ENCODE results near the gene PDF. TPM values are rescaled to one million over a fixed set of nuclear protein-coding genes. Genes with fewer than 3 reads are reported as not detected.

PDF gene
- total RNA-seq, 4 donors from 2014 or later = 17.7 to 20.1 (median 18.1) TPM

DNA sequence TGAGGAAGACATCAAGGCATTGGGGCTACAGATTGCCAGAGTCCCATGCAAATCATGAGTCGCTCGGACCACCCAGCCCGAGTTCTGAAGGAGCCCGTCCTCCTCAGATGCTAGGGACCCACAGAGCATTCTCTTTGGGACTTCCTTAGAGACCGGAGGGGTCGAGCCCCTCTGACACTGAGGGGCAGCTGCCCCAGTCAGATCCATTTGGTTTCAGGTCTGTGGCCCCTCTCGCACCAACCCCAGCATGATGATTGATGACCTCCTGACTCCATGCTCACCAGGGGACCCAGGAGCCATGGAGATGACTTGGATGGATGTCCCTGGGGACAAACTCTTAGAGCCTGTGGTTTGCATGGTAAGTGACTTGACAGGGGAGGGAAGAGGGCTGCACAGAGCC is 8.0 kb downstream of the PDF start:
- DNase-seq (ENCODE audit: low spot score in 2 of 2) = peak in 1 of 2 donors; percentile 46
- H3K4me3 ChIP-seq (ENCODE audit: low read depth, poor library complexity, severe bottlenecking) = no peak overlapping the region
- WGBS, 2 donors = 87 to 93% methylated on average over 6 to 7 of the region's 7 CpGs
- intact Hi-C loops (cut with DNase I; ENCODE audit: low total_unique reads) = no loop called here
- TF ChIP-seq, protein P1, sequence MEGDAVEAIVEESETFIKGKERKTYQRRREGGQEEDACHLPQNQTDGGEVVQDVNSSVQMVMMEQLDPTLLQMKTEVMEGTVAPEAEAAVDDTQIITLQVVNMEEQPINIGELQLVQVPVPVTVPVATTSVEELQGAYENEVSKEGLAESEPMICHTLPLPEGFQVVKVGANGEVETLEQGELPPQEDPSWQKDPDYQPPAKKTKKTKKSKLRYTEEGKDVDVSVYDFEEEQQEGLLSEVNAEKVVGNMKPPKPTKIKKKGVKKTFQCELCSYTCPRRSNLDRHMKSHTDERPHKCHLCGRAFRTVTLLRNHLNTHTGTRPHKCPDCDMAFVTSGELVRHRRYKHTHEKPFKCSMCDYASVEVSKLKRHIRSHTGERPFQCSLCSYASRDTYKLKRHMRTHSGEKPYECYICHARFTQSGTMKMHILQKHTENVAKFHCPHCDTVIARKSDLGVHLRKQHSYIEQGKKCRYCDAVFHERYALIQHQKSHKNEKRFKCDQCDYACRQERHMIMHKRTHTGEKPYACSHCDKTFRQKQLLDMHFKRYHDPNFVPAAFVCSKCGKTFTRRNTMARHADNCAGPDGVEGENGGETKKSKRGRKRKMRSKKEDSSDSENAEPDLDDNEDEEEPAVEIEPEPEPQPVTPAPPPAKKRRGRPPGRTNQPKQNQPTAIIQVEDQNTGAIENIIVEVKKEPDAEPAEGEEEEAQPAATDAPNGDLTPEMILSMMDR (IDR thresholded peaks at IDR 0.05) = no peak
- no peak for TF ChIP-seq POLR2A (IDR thresholded peaks at IDR 0.05)

DNA sequence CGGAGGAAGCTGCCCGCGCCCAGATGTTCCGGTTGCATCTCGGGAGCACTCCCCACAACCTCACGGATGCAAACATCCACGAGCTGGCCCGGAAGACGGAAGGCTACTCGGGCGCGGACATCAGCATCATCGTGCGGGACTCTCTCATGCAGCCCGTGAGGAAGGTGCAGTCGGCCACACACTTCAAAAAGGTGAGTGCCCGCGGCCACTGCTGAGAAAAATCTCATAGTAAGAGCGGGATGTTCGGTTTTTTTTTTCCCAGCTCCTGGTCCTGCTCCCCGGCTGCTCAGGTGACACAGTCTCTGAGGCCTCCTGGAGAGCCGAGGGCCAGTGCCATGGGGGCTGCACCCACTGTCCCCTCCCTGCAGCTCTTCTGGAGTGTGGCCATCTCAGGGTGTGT is 9.3 kb downstream of the PDF start:
- WGBS, 2 donors = 90 to 94% methylated on average over 22 of the region's 22 CpGs
- DNase-seq (ENCODE audit: low spot score in 2 of 2) = peak in 1 of 2 donors; percentile 54

DNA sequence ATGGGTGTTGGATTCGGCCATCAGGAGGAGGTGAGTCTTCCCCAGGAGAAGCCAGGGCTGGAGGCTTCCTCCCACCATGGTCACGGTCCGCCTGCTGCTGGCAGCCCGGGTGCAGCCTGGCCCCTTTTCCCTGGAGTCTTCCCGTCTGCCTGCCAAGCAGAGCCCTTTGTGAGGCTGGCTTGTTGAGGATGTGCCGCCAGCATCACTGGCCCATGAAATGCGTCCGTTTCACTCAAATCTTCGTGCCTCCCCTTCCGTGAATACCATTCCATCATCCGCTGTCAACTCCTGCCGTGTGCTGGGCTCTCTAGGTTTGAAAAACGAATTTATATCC is 9.7 kb downstream of the PDF start:
- intact Hi-C loops (cut with DNase I; ENCODE audit: low total_unique reads) = no loop called here
- peak in 1 of 2 donors; percentile 53 for DNase-seq (ENCODE audit: low spot score in 2 of 2)
- 88 to 91% methylated on average over 13 of the region's 13 CpGs for WGBS, 2 donors
- H3K4me3 ChIP-seq (ENCODE audit: low read depth, poor library complexity, severe bottlenecking) = no peak overlapping the region
- no peak for TF ChIP-seq POLR2A (IDR thresholded peaks at IDR 0.05)
- TF ChIP-seq, protein P1 (IDR thresholded peaks at IDR 0.05) = no peak

More for the DNA sequence above, 9.3 kb downstream of the PDF start:
- no peak for TF ChIP-seq POLR2A (IDR thresholded peaks at IDR 0.05)
- TF ChIP-seq, protein P1 (IDR thresholded peaks at IDR 0.05) = no peak
- H3K4me3 ChIP-seq (ENCODE audit: low read depth, poor library complexity, severe bottlenecking) = no peak overlapping the region
- intact Hi-C loops (cut with DNase I; ENCODE audit: low total_unique reads) = no loop called here

DNA sequence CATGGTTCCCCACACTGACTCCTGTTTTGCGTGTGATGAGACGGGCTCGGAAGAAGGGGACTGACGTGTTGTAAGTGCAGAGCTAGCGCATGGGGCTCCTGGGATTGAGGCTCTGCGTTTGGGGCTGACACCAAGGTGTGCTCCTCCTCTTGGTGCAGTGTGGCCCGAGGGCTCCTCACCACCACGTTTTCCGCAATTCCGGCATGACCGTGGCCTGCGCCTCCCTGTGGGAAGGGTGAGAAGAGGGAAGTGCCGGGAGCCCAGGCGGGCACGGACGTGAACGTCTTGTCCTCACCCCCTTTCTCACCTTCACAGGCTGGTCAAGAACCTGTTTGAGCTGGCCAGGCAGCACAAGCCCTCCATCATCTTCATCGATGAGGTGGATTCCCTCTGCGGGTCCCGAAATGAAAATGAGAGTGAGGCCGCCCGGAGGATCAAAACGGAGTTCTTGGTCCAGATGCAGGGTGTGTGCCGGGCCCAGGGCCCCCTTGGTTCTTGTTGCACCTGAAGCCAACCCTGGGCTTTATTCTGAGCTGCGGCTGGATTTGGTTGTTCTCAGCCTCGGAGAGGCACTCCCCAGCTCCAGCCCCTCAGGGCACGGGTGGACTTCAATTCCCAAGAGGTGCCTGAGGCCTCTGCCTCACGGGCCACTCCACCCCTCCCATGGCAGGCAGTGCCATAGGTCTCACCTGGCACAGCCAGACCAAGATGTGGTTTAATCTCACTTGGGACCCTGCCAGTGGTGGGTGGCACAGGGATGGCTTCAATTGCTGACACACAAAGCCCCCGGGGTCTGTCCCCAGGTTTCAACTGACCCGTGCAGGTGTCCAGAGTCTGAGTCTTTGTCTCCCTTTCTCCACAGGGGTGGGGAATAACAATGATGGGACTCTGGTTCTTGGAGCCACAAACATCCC is 10.3 kb downstream of the PDF start:
- no peak for TF ChIP-seq POLR2A (IDR thresholded peaks at IDR 0.05)
- TF ChIP-seq, protein P1 (IDR thresholded peaks at IDR 0.05) = no peak
- peak in 1 of 2 donors; percentile 77 for DNase-seq (ENCODE audit: low spot score in 2 of 2)
- 85 to 89% methylated on average over 29 of the region's 30 CpGs for WGBS, 2 donors
- no peak overlapping the region for H3K4me3 ChIP-seq (ENCODE audit: low read depth, poor library complexity, severe bottlenecking)
- intact Hi-C loops (cut with DNase I; ENCODE audit: low total_unique reads) = no loop called here

DNA sequence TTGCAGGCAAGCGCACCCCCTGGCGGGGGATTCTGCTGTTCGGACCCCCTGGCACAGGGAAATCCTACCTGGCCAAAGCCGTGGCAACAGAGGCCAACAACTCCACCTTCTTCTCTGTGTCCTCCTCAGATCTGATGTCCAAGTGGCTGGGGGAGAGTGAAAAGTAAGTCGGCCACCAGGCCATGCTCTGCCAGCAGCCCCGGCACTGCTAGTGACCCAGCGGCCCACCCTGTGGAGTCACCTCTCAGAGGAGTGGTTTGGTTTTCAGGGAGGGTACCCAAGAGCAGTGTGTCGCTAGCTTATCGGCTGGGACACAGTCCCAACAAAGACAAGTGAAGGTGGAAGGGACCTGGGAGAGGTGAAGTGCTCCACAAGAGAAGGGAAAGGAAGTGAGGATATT is 11.0 kb downstream of the PDF start:
- DNase-seq (ENCODE audit: low spot score in 2 of 2) = peak in 1 of 2 donors; percentile 60
- 95% methylated on average over 9 of the region's 9 CpGs for WGBS, 2 donors
- no peak overlapping the region for H3K4me3 ChIP-seq (ENCODE audit: low read depth, poor library complexity, severe bottlenecking)
- intact Hi-C loops (cut with DNase I; ENCODE audit: low total_unique reads) = no loop called here
- TF ChIP-seq, protein P1 (IDR thresholded peaks at IDR 0.05) = no peak
- TF ChIP-seq POLR2A (IDR thresholded peaks at IDR 0.05) = no peak
